Measurements from ENCODE around the gene NFATC1.

Gene NFATC1

DNA sequence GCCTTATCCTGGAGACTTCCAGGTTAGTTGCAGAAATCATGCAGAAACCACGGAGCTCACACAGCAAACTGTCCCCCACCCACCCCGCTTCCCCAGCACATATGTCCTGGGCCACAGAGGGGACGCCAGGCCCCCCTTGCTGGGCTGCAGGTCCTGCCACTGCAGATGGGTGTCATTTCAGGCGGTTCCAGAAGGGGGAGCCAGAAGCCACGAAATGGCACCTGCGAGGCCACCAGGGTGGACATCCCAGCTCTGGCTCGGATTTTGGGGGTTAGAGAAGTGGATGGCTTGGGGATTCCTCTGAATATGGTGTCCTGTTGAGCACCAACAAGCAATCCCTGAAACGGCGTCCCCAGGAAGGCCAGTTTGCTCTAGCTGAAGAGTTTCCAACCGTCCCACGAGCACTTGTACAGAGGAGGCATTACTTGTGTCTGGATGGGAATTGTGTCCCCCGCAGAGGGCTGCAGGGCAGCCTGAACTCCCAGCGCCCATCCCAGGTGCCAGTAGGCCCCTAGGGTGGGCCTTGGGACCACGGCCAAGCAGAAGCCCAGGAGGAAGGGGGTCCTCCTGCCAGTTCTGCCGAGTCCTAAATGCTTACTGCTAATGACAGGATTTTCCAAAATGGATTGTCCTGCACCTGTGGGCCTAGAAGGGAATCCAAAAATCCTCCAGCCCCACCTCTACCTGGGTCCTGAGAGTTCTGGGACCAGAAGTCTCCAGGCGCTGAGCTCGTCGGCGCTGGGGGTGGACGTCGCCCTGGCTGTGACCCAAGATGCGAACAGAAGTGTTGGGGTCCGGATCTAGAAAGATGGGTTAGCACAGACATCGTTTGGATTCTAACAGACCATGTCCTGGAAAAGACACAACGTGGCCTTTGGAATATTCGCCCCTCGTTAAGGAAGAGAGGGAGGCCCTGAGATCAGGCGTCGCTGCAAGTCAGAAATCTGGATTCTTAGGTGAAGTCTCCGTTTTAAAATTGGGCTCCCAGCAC is 14.6 kb upstream of the NFATC1 start:
- TF ChIP-seq GATA2 (IDR thresholded peaks at IDR 0.05; ENCODE audit: low read depth, low read length) (no peak), GATA3 (IDR thresholded peaks at IDR 0.05; ENCODE audit: low read depth, low read length) (no peak)

DNA sequence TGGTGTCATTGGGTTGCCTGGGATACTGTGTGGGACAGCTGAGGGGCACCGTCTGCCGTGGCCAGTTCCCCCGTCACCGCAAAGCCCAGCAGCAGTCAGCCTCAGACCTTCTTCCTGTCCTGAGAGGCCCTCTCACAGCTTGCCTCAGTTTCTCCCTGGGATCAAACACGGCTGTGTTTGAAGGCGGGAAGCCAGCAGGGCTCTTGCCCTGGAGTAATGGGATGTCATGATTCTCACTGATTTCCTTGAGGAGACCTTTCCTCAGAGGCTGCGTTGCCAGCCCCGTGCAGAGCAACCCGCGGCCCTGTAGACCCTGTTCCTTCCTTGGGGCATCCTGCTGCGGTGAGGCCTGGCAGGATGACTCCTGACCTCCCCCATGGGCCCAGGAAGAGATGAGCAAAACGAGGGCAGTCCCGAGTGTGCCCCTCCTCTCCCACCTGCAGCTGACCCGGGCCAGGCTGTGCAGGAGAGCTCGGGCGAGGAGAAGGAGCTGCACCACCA is 13.9 kb upstream of the NFATC1 start:
- TF ChIP-seq GATA3 (IDR thresholded peaks at IDR 0.05; ENCODE audit: low read depth, low read length) (no peak), GATA2 (IDR thresholded peaks at IDR 0.05; ENCODE audit: low read depth, low read length) (no peak)

DNA sequence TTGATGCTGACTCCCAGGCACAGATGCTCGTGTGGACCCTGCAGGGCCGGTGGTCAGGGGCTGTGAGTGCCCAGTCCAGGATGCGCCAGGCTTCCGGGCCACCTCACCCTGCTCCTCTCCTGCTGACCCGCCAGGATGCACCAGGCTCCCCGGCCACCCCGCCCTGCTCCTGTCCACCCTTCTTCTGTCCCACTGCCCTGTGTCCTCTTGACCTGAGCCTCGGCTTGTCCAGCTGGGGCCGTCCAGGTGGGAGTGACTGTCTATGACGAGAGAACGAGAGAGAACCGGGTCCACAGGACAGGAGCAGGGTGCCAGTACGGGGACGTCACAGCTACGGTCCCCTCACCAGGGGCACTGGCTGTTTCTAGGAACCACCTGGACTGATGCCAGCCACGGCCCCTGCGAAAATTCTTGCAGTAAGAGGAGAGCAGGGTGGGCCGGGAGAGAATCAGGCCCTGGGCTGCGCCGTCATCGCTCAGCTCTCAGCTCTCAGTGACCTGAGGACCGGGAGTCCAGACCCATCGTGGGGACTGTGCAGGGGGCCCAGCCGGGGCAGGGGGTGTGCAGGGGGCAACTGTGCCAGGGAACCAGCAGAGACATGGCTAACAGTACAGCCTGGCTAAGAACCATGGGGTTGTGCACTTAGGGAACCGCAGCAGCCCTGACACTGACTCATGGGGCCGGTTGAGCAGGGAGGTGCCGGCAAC is 12.9 kb upstream of the NFATC1 start:
- TF ChIP-seq GATA3 (IDR thresholded peaks at IDR 0.05; ENCODE audit: low read depth, low read length) (no peak), GATA2 (IDR thresholded peaks at IDR 0.05; ENCODE audit: low read depth, low read length) (no peak)

DNA sequence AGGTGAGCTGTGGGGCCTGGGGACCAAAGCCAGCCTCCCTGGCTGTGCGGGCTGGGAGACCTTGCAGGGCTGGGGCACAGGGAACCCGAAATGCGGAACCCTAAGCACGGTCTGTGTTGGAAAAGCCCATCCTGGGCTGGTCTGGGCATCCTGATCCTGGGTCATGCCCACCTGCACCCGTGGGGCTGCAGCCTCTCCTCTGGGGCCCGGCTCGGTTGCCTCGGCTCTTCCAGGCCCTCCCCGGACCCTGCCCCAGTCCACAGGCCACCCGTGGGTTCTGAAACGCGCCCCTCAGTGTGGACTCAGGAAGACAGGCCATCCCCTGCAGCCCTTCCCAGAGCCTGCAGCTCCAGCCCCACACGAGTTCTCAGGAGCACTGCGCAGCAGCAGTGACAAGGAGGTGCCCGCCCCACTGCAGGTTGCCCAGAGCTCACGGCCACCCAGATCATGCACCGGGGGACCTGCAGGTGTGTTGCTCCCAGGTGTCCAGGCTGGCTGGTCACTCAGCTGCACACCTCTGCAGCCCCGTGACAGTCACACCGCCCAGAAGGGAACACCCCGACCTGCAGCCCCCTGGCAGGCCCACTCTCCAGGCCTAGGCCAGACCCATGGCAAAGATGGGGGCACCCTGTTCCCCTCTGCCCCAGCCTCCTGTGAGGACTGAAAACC is 12.2 kb upstream of the NFATC1 start:
- TF ChIP-seq GATA3 (IDR thresholded peaks at IDR 0.05; ENCODE audit: low read depth, low read length), result no peak
- TF ChIP-seq GATA2 (IDR thresholded peaks at IDR 0.05; ENCODE audit: low read depth, low read length), result no peak

DNA sequence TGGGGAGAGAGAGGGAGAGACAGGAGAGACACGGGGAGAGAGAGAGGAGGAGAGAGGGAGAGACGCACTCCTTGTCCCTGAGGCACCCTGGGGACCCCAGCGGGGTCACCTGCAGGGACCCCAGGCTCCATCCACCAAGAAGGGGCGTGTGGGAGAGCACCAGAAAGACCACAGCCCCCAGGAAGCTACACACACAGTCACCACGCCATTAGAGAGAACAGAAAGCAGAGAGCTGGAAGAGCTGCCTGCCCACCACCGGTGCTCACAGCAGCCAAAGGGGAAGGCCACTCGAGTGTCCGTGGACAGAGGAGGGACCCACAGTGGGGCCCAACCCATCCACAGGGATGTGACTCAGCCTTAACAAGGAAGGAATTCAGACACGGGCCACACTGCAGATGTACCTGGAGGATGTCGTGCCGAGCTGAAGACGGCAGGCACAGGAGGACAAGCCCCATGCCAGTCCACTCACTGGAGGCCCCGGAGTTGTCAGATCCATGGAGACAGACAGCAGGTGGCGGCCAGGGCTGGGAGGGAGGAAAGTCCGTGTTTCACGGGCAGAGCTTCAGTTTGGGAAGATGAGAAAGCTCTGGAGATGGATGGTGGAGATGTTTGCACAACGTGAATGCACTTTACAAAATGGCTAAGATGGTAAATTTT is 11.5 kb upstream of the NFATC1 start:
- no peak for TF ChIP-seq GATA2 (IDR thresholded peaks at IDR 0.05; ENCODE audit: low read depth, low read length)
- no peak for TF ChIP-seq GATA3 (IDR thresholded peaks at IDR 0.05; ENCODE audit: low read depth, low read length)

DNA sequence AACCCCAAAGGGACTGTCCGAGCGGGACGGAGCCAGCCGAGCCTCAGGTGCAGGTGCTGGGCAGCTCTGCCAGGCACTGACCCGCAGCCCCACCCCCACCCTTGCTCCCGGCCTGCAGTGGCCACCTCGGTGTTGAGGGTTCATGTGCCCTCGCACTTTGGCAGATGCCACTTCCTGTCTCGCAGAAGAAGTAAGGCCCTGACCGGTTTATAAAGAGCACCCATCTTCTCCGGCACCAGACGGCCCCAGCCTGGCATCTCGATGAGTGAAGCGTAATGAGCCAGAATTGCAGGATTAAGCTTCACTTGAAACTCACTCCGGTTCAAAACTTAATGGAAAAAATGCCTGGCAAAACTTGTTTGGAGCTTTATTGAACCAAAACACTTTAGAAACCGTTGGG is 10.9 kb upstream of the NFATC1 start:
- TF ChIP-seq GATA2 (IDR thresholded peaks at IDR 0.05; ENCODE audit: low read depth, low read length) (no peak), GATA3 (IDR thresholded peaks at IDR 0.05; ENCODE audit: low read depth, low read length) (no peak)

DNA sequence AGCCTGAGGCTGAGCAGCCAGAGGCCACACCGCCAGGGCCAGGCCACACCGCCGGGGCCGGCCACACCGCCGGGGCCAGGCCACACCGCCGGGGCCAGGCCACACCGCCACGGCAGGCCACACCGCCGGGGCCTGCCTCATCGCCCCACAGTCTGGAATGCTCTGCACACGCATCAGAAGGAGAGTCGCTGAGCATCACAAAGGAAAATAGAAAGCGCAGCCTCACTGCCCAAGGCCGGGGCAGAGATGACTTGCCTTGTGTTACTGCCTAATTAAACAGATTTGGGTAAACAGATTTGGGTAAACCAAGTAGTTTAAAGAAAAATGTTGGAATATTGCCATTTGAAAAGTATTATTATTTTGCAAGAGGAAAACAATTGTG is 10.4 kb upstream of the NFATC1 start:
- TF ChIP-seq GATA2 (IDR thresholded peaks at IDR 0.05; ENCODE audit: low read depth, low read length) (no peak), GATA3 (IDR thresholded peaks at IDR 0.05; ENCODE audit: low read depth, low read length) (no peak)

DNA sequence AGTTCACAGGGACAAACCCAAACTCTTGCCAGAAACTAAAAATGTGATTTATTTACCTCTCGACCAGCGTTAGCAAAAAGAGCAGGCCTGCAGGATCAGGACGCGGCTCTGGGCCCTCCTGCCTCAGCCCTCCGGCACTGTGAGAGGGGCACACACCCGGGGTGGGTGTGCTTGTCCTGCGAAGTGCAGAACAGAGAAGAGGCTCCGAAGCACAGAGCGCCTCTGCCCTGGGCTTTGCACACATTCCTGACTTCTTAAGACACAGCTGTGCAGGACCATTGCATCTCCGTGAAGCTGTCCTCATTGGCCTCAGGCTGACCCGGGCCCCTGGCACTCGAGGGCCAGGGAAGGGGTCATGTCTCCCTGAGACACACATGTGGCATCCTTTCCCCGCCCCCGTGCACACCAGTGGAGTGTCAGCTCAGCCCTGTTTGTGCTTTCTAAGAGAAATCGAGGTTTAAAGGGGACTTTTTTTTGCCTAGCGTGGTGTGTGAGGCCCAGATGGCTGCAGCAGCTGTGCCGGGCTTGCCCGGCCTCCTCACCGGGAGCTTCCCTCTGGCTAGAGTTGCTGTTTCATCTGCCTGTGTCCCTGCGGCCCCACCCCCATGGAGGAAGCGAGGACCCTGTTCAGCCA is 9.9 kb upstream of the NFATC1 start:
- TF ChIP-seq GATA3 (IDR thresholded peaks at IDR 0.05; ENCODE audit: low read depth, low read length) (no peak), GATA2 (IDR thresholded peaks at IDR 0.05; ENCODE audit: low read depth, low read length) (no peak)

DNA sequence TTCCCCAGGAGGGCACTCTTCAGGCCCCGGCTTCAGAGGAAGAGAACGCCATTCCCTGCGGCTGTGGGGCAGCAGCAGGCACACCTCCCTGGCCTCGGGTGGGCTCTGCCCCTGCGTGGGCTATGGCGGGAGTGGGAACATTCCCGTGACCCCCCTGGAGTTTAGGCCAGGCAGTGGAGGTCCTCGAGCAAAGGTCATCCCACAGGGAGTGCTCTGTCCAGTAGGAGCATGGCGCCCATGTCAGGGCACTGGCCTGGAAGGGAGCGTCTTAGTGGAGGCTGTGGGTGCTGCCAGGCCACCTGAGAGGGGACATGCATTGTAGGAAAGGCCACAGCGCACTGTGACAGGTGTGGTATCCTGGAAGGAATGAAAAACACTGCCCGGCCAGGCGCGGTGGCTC is 9.2 kb upstream of the NFATC1 start:
- TF ChIP-seq GATA3 (IDR thresholded peaks at IDR 0.05; ENCODE audit: low read depth, low read length), result no peak
- no peak for TF ChIP-seq GATA2 (IDR thresholded peaks at IDR 0.05; ENCODE audit: low read depth, low read length)

DNA sequence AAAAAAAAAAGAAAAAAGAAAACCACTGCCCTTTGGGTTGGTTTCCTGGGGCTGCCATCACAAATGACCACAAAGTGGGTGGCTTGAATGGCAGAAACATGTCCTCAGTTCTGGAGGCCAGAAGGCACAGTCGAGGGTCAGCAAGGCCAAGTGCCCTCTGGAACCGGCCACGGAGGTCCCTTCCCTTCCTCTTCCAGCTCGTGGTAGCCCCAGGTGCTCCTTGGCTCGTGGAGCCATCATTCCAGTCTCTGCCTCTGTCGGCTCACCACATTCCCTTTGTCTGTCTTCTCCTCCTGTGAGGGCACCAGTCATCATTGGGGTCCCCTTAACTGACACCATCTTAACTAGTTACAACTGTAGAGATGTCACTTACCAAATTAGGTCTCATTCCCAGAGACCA is 8.5 kb upstream of the NFATC1 start:
- TF ChIP-seq GATA2 (IDR thresholded peaks at IDR 0.05; ENCODE audit: low read depth, low read length) (no peak), GATA3 (IDR thresholded peaks at IDR 0.05; ENCODE audit: low read depth, low read length) (no peak)

DNA sequence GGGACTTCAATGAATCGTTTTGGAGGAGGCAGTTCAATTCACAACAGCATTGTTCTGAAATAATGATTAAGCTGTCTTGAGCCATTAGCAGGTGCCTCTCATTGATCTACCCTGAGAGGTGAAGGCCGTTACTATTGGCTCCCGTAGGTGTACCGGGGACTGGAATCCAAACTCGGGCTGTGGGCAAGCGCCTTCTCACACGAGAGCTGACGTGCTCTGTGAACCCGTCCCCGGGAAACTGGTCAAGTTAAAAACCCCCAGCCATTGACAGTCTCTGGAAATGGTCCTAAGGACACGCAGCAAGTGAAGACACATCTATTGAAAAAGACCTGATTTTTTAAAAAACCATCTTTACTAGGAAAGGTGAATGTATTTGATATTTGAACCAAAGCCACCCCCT is 8.1 kb upstream of the NFATC1 start:
- no peak for TF ChIP-seq GATA2 (IDR thresholded peaks at IDR 0.05; ENCODE audit: low read depth, low read length)
- TF ChIP-seq GATA3 (IDR thresholded peaks at IDR 0.05; ENCODE audit: low read depth, low read length), result no peak

DNA sequence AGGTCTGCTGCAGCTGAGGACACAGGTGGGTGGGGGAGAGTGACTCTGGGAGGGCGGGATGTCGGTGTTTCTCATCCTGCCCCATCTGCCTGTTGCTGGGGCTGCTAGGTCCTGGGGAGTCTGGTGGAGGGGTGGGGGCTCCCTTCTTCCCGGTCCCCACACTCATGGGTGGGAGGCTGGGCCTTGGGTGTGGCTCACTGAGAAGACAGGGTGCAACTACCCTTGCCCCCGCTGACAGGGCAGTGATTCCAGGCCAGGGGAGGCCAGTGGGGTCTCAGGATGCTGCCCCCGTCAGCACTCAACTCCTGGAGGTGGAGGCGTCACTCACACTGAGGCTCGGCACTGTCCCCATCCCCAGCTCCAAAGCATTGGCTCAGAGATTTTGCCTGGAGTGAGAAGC is 7.7 kb upstream of the NFATC1 start:
- no peak for TF ChIP-seq GATA2 (IDR thresholded peaks at IDR 0.05; ENCODE audit: low read depth, low read length)
- no peak for TF ChIP-seq GATA3 (IDR thresholded peaks at IDR 0.05; ENCODE audit: low read depth, low read length)

DNA sequence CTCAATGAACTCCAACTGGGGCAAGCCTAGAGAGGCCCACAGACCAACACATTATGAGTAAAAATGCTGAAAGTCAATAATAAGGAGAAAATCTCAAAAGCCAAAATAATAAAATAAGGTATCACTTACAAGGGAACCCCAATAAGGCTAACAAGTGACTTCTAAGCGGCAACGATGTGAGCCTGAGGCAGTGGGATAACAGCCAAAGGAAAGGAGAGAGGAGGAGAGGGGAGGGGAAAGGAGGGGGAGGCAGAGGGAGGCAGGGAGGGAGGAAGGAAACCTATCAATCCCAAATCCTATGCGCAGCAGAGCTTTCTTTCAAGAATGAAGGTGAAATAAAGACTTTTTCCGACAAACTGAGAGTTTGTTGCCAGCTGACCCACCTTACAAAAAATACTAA is 6.0 kb upstream of the NFATC1 start:
- TF ChIP-seq GATA2 (IDR thresholded peaks at IDR 0.05; ENCODE audit: low read depth, low read length) (no peak), GATA3 (IDR thresholded peaks at IDR 0.05; ENCODE audit: low read depth, low read length) (no peak)

All from SH-SY5Y (cell line).